ENCODE measurements around the gene BCAS1. TPM values are rescaled to one million over a fixed set of nuclear protein-coding genes. Genes with fewer than 3 reads are reported as not detected.

The BCAS1 gene
- total RNA-seq, 2 donors from 2014 or later, result not detected

- peak; percentile 5 for DNase-seq
- no peak overlapping the region for H3K9ac ChIP-seq (ENCODE audit: extremely low read depth, low read length, poor library complexity, severe bottlenecking)
- H3K4me3 ChIP-seq (ENCODE audit: low read length), result no peak overlapping the region
- peaks cover 10% of the 10 kb centered on the region for H3K9me3 Mint-ChIP-seq
- H3K4me3 Mint-ChIP-seq, result no peak overlapping the region
- H3K36me3 Mint-ChIP-seq (ENCODE audit: low read depth), result no peaks in the 10 kb centered on the region
- no peaks in the 10 kb centered on the region for H3K27me3 ChIP-seq (ENCODE audit: control insufficient read depth, insufficient read depth, low read length, poor library complexity, severe bottlenecking)
- H3K27me3 Mint-ChIP-seq (ENCODE audit: insufficient read depth), result no peaks in the 10 kb centered on the region
- H3K27ac Mint-ChIP-seq, result no peak overlapping the region
- H3K9me3 ChIP-seq (ENCODE audit: control insufficient read depth, low read length), result peaks cover 12% of the 10 kb centered on the region
- no peak overlapping the region for H3K27ac ChIP-seq (ENCODE audit: low read depth, low read length)
- TF ChIP-seq CTCF (conservative IDR thresholded peaks at IDR 0.05), result no peak
- H3K4me1 ChIP-seq (ENCODE audit: control insufficient read depth, insufficient read depth, low read length), result peaks cover 4% of the 10 kb centered on the region
- 94 to 98% methylated on average over 7 to 12 of the region's 12 CpGs for WGBS, 2 experiments (ENCODE audit: insufficient coverage in 1 of 2, insufficient read length in 1 of 2)
- peaks cover 18% of the 10 kb centered on the region for H3K4me1 Mint-ChIP-seq
- no peaks in the 10 kb centered on the region for H3K36me3 ChIP-seq (ENCODE audit: control insufficient read depth, insufficient read depth, low read length)
Observed at GRCh38 chr20:53925651-53926401, 144.6 kb downstream of the BCAS1 start.

GRCh38 chr20:53923566-53924369 is 146.6 kb downstream of the BCAS1 start:
- Histone ChIP-seq H3K36me3 (ENCODE audit: control insufficient read depth, insufficient read depth, low read length) (no peaks in the 10 kb centered on the region), H3K27me3 (ENCODE audit: control insufficient read depth, insufficient read depth, low read length, poor library complexity, severe bottlenecking) (no peaks in the 10 kb centered on the region), H3K27ac (ENCODE audit: low read depth, low read length) (no peak overlapping the region), H3K4me1 (ENCODE audit: control insufficient read depth, insufficient read depth, low read length) (peaks cover 4% of the 10 kb centered on the region), H3K9me3 (ENCODE audit: control insufficient read depth, low read length) (peaks cover 12% of the 10 kb centered on the region), H3K4me3 (ENCODE audit: low read length) (no peak overlapping the region), H3K9ac (ENCODE audit: extremely low read depth, low read length, poor library complexity, severe bottlenecking) (no peak overlapping the region)
- H3K27ac Mint-ChIP-seq, result no peak overlapping the region
- peaks cover 10% of the 10 kb centered on the region for H3K9me3 Mint-ChIP-seq
- no peak overlapping the region for H3K4me3 Mint-ChIP-seq
- no peaks in the 10 kb centered on the region for H3K36me3 Mint-ChIP-seq (ENCODE audit: low read depth)
- WGBS, 2 experiments (ENCODE audit: insufficient coverage in 1 of 2, insufficient read length in 1 of 2), result 83 to 92% methylated on average over 4 to 7 of the region's 7 CpGs
- peak; percentile 51 for DNase-seq
- H3K4me1 Mint-ChIP-seq, result peaks cover 18% of the 10 kb centered on the region
- H3K27me3 Mint-ChIP-seq (ENCODE audit: insufficient read depth), result no peaks in the 10 kb centered on the region
- no peak for TF ChIP-seq CTCF (conservative IDR thresholded peaks at IDR 0.05)

GRCh38 chr20:53922901-53923314 is 147.5 kb downstream of the BCAS1 start:
- no peak overlapping the region for H3K27ac Mint-ChIP-seq
- peaks cover 5% of the 10 kb centered on the region for H3K4me1 ChIP-seq (ENCODE audit: control insufficient read depth, insufficient read depth, low read length)
- peaks cover 10% of the 10 kb centered on the region for H3K9me3 Mint-ChIP-seq
- no peaks in the 10 kb centered on the region for H3K27me3 Mint-ChIP-seq (ENCODE audit: insufficient read depth)
- H3K4me3 ChIP-seq (ENCODE audit: low read length), result no peak overlapping the region
- no peak overlapping the region for H3K4me3 Mint-ChIP-seq
- DNase-seq, result peak; percentile 1
- no peak overlapping the region for H3K9ac ChIP-seq (ENCODE audit: extremely low read depth, low read length, poor library complexity, severe bottlenecking)
- H3K36me3 ChIP-seq (ENCODE audit: control insufficient read depth, insufficient read depth, low read length), result no peaks in the 10 kb centered on the region
- H3K4me1 Mint-ChIP-seq, result peaks cover 20% of the 10 kb centered on the region
- WGBS, 2 experiments (ENCODE audit: insufficient coverage in 1 of 2, insufficient read length in 1 of 2), result 94 to 95% methylated on average over 2 to 4 of the region's 4 CpGs
- peaks cover 12% of the 10 kb centered on the region for H3K9me3 ChIP-seq (ENCODE audit: control insufficient read depth, low read length)
- H3K27me3 ChIP-seq (ENCODE audit: control insufficient read depth, insufficient read depth, low read length, poor library complexity, severe bottlenecking), result no peaks in the 10 kb centered on the region
- TF ChIP-seq CTCF (conservative IDR thresholded peaks at IDR 0.05), result no peak
- H3K27ac ChIP-seq (ENCODE audit: low read depth, low read length), result no peak overlapping the region
- no peaks in the 10 kb centered on the region for H3K36me3 Mint-ChIP-seq (ENCODE audit: low read depth)
